A549 (cell line): ENCODE results near the gene FOXE1. TPM values are rescaled to one million over a fixed set of nuclear protein-coding genes. Genes with fewer than 3 reads are reported as not detected.
A peak's percentile ranks its signal among the peaks of the same experiment; 100 is the strongest.

Experiments
- ATAC-seq, 2 experiments: fragments of 200-7000 bp in 1 of 2; fragments of >200 bp in 1 of 2; cut with Nextera tagmentation in 1 of 2; cut with Tn5 transposase in 1 of 2; 3 replicates each; pipeline versions ENCODE4 v1.8.0 to v1.9.1; 2018 to 2020; ENCODE audit warnings: mild to moderate bottlenecking in 1 of 2, moderate library complexity in 1 of 2
- CTCF ChIA-PET: fragments of 300-600 bp; sonication (Branson Sonifier 250); formaldehyde crosslinking; extraction: SDS; loops from one replicate; lab custom pipeline; 2021; ENCODE audit warnings: antibody characterized with exemption, inconsistent platforms; lab: Yijun Ruan, JAX
- POLR2A ChIA-PET: fragments of 350-600 bp; formaldehyde crosslinking; extraction: SDS; loops from one replicate; lab custom pipeline; 2021; ENCODE audit warnings: antibody characterized with exemption, inconsistent platforms; lab: Yijun Ruan, JAX
- DNase-seq, 2 experiments: peaks; one replicate each; pipeline versions ENCODE4 v3.0.0 to v3.0.0-alpha.2; 2011 to 2016; ENCODE audit warnings: low read depth in 1 of 2, low spot score in 1 of 2
- FAIRE-seq: peaks from 2 replicates; lab custom pipeline; 2011; peaks lifted over from hg19 to GRCh38; lab: Jason Lieb, UNC
- H3K27ac ChIP-seq, 2 experiments: fragments of >200 bp; sonication (Bioruptor Twin); formaldehyde crosslinking; 3 replicates each; pipeline ENCODE4 v1.5.1; 2016 to 2017
- H3K4me1 ChIP-seq: fragments of >200 bp; sonication (Bioruptor Twin); formaldehyde crosslinking; 3 replicates; pipeline ENCODE4 v1.6.1; 2016
- H3K4me2 ChIP-seq: fragments of >200 bp; sonication (Bioruptor Twin); formaldehyde crosslinking; 3 replicates; pipeline ENCODE4 v1.6.1; 2016
- H3K4me3 ChIP-seq: fragments of >200 bp; sonication (Bioruptor Twin); formaldehyde crosslinking; 3 replicates; pipeline ENCODE4 v1.5.1; 2016
- H3K9me3 ChIP-seq: fragments of >200 bp; sonication (Bioruptor Twin); formaldehyde crosslinking; 3 replicates; pipeline ENCODE4 v1.6.1; 2016
- BHLHE40 ChIP-seq: IDR thresholded peaks from 2 replicates; pipeline ENCODE4 v1.6.1; 2012; ENCODE audit warnings: low read depth, low read length, inconsistent platforms
- CBX2 ChIP-seq: fragments of 200-600 bp; sonication (generic); IDR thresholded peaks from 2 replicates; pipeline ENCODE4 v1.6.1; 2016; ENCODE audit warnings: low read depth, mild to moderate bottlenecking, borderline replicate concordance
- CEBPB ChIP-seq, 2 experiments: fragments of >200 bp in 1 of 2; sonication (Bioruptor Twin) in 1 of 2; formaldehyde crosslinking in 1 of 2; IDR thresholded peaks; 2 replicates each; pipeline ENCODE4 v1.6.1; 2012 to 2016
- CTCF ChIP-seq: fragments of >200 bp; sonication (Bioruptor Twin); formaldehyde crosslinking; IDR thresholded peaks from 3 replicates; pipeline ENCODE4 v1.5.1; 2016
- EHF ChIP-seq: fragments of 250-450 bp; sonication (Bioruptor Pico); IDR thresholded peaks from 2 replicates; pipeline ENCODE4 v1.5.0; 2020; ENCODE audit warnings: mild to moderate bottlenecking
- EHMT2 ChIP-seq: fragments of 200-600 bp; sonication (generic); IDR thresholded peaks from 2 replicates; pipeline ENCODE4 v1.6.1; 2016; ENCODE audit warnings: antibody characterized with exemption, low read depth, mild to moderate bottlenecking, moderate library complexity
- EP300 ChIP-seq, 2 experiments: fragments of >200 bp; sonication (Bioruptor Twin); formaldehyde crosslinking; IDR thresholded peaks; 2 replicates in 1 of 2; 3 replicates in 1 of 2; pipeline ENCODE4 v1.6.1; 2016 to 2017
- FOXS1 ChIP-seq: fragments of 250-450 bp; sonication (Bioruptor Pico); IDR thresholded peaks from 2 replicates; pipeline ENCODE4 v1.5.0; 2020; ENCODE audit warnings: mild to moderate bottlenecking, moderate library complexity
- HES2 ChIP-seq: fragments of >200 bp; sonication (Bioruptor Twin); formaldehyde crosslinking; IDR thresholded peaks from 2 replicates; pipeline ENCODE4 v1.6.1; 2016
- JUNB ChIP-seq: fragments of >200 bp; sonication (Bioruptor Twin); formaldehyde crosslinking; IDR thresholded peaks from 2 replicates; pipeline ENCODE4 v1.6.1; 2016
- MAX ChIP-seq: IDR thresholded peaks from 2 replicates; pipeline ENCODE4 v1.6.1; 2012
- NPAS2 ChIP-seq: fragments of 250-450 bp; sonication (Bioruptor Pico); IDR thresholded peaks from 2 replicates; pipeline ENCODE4 v1.8.0; 2022; ENCODE audit warnings: mild to moderate bottlenecking, moderate library complexity, borderline replicate concordance
- NR3C1 ChIP-seq: fragments of >200 bp; sonication (Bioruptor Twin); formaldehyde crosslinking; IDR thresholded peaks from 3 replicates; pipeline ENCODE4 v1.6.1; 2017
- POLR2A ChIP-seq: IDR thresholded peaks from 2 replicates; pipeline ENCODE4 v1.6.1; 2012; ENCODE audit warnings: mild to moderate bottlenecking, low read length
- POLR2AphosphoS2 ChIP-seq: conservative IDR thresholded peaks from 2 replicates; pipeline ENCODE4 v1.6.1; 2012; ENCODE audit warnings: low read length, improper control_type of control experiment, inconsistent platforms
- RAD21 ChIP-seq, 2 experiments: fragments of >200 bp in 1 of 2; sonication (Bioruptor Twin) in 1 of 2; formaldehyde crosslinking in 1 of 2; IDR thresholded peaks in 1 of 2; conservative IDR thresholded peaks in 1 of 2; 2 replicates in 1 of 2; 3 replicates in 1 of 2; pipeline ENCODE4 v1.6.1; 2012 to 2018; ENCODE audit warnings: inconsistent platforms in 1 of 2
- RFX5 ChIP-seq: fragments of 450-650 bp; IDR thresholded peaks from 2 replicates; pipeline ENCODE4 v1.7.1; 2014; ENCODE audit warnings: antibody characterized with exemption, mild to moderate bottlenecking, moderate library complexity
- RNF2 ChIP-seq: fragments of 200-600 bp; sonication (generic); IDR thresholded peaks from 2 replicates; pipeline ENCODE4 v1.6.1; 2016; ENCODE audit warnings: low read depth, mild to moderate bottlenecking, antibody characterized with exemption, moderate library complexity, borderline replicate concordance
- TFCP2L1 ChIP-seq: fragments of 250-450 bp; sonication (Bioruptor Pico); IDR thresholded peaks from 2 replicates; pipeline ENCODE4 v1.5.0; 2021; ENCODE audit warnings: mild to moderate bottlenecking
- TP53 ChIP-seq: fragments of 250-450 bp; sonication (Bioruptor Pico); IDR thresholded peaks from 2 replicates; pipeline ENCODE4 v1.5.0; 2021; ENCODE audit warnings: mild to moderate bottlenecking, moderate library complexity
- WGBS: methylation state at CpG from one replicate; pipeline ENCODE4 v1.1.6; 2017; ENCODE audit errors: missing lambda C conversion rate; 5-methylcytosine and 5-hydroxymethylcytosine counted together
- polyA plus RNA-seq, 4 experiments: library from polyadenylated mRNA; depleted of rRNA in 3 of 4; stranded (reverse); fragments of >200 nt; fragmentation: RNase III in 1 of 4; extraction: RNeasy Plus Mini Kit Qiagen cat#74134 plus additional on column Dnase treatment in 1 of 4; gene quantifications; 2 replicates in 3 of 4; 3 replicates in 1 of 4; pipeline ENCODE4 v1.2.3, GENCODE V29; 2011 to 2017
- TF ChIP-seq, protein P1 (sequence below): IDR thresholded peaks from 2 replicates; pipeline ENCODE4 v1.6.1; 2012; ENCODE audit warnings: low read depth, borderline replicate concordance
- TF ChIP-seq, protein P2 (sequence below): IDR thresholded peaks from 2 replicates; pipeline ENCODE4 v1.6.1; 2012
- TF ChIP-seq, protein P3 (sequence below): fragments of 250-450 bp; sonication (Bioruptor Pico); IDR thresholded peaks from 2 replicates; pipeline ENCODE4 v1.5.0; 2020; ENCODE audit warnings: low read depth, mild to moderate bottlenecking, moderate library complexity
- TF ChIP-seq, protein P4 (sequence below): fragments of 200-600 bp; sonication (generic); IDR thresholded peaks from 2 replicates; pipeline ENCODE4 v1.6.1; 2016; ENCODE audit warnings: antibody characterized with exemption, mild to moderate bottlenecking, moderate library complexity

The FOXE1 gene
- polyA plus RNA-seq, 2 of the 4 experiments (the other 2 are of a cell fraction), result 5.5 to 6.3 TPM

DNA sequence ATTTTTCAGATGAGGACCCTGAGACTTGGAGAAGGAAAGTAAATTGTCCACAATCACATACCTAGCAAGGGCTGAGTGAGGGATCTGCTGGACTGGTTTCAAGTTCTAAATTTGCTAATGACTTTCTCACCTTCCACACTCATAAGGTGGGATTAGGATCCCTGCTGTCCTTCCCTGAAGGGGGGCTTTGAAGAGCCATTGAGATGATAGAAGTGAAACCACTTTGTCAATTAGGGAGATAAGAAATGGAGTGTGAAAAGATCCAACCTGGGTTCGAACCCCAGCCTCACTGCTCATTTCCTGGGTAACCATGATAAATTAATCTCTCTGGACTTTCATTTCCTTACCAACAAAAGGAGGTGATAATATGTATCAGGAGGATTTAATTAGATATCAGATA lies 32.7 kb upstream of the FOXE1 start:
- CTCF ChIA-PET, result interaction anchor here (0.7 to 1.9 kb wide), 4 partner anchors 11 to 80 kb away, joined by 3 to 5 read pairs (median 4); no protein-coding TSS in a partner anchor
- TF ChIP-seq, protein P1, sequence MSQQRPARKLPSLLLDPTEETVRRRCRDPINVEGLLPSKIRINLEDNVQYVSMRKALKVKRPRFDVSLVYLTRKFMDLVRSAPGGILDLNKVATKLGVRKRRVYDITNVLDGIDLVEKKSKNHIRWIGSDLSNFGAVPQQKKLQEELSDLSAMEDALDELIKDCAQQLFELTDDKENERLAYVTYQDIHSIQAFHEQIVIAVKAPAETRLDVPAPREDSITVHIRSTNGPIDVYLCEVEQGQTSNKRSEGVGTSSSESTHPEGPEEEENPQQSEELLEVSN, result no peak
- TF ChIP-seq CEBPB (IDR thresholded peaks at IDR 0.05) (no peak), CBX2 (no peak), BHLHE40 (no peak), POLR2AphosphoS2 (no peak)
- TF ChIP-seq, all 56 proteins: peak for 0
- WGBS, result 46% methylated on average over 1 of the region's 1 CpG
- no peak overlapping the region for H3K4me2 ChIP-seq
- no peak for DNase-seq
- no peak overlapping the region for H3K4me3 ChIP-seq
- H3K9me3 ChIP-seq, result peaks cover 3% of the 10 kb centered on the region; the same call in 1 of the 3 replicates
- POLR2A ChIA-PET, result no interaction called here
- no peak for FAIRE-seq
- ATAC-seq, result no peak
- no peak overlapping the region for H3K27ac ChIP-seq
- H3K4me1 ChIP-seq, result no peaks in the 10 kb centered on the region

DNA sequence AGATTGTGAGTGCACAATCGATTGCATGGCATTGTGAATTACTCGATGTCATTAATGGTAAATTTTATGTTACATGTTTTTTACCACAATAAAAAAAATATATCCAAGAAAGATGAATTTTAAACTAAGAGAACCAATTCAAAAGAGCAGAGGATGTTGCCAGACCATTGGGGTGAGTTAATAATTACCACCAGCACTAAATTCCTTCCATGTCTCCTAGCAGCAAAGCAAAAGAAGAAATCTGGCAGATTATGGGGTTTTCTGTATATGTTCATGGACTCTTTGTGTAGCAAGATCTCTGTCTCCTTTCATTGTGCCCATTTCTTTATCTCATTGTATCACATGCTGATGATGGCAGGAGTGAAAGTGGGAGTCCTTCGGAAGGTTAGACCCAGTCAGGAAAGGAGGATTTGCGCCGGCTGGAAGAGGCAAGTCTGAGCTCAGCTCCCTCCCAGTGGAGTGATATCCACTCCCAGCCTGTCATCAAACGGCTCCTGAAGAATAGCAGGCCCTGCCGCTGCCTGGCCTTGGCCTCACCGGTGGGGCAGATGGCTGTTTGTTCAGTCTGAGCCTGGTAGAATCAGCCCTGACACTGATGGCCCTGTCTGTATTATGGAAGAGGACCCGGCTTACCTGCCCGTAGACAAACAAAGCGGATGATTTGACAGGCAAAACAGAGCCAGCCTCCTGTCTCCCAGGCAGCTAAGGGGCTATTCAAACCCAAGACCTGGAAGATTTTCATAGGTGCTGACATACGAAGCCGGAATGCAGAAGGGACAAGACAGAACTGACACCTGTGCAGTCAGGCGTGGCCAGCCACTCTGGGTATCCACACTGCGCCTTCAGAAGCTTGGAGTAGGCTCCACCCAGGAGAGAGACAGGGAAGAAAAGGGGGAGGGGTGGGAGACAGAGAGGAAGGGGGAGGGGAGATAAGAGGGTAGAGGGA lies 21.9 kb upstream of the FOXE1 start:
- ChIA-PET POLR2A (no interaction called here), CTCF (interaction anchor here (0.9 to 1.4 kb wide), 3 partner anchors 10 to 70 kb away, joined by 3 to 4 read pairs (median 3); no protein-coding TSS in a partner anchor)
- no peak overlapping the region for H3K4me3 ChIP-seq
- FAIRE-seq (no peak), ATAC-seq (peak in 1 of 2 experiments; percentile 30; a peak in 2 of 6 replicates), DNase-seq (no peak)
- H3K4me1 ChIP-seq, result peaks cover 5% of the 10 kb centered on the region; the same call in 1 of the 3 replicates
- no peak overlapping the region for H3K27ac ChIP-seq
- H3K9me3 ChIP-seq, result no peaks in the 10 kb centered on the region
- TF ChIP-seq, protein P1, result no peak
- TF ChIP-seq EHF, result no peak
- no peak for TF ChIP-seq CTCF
- no peak for TF ChIP-seq FOXS1 (CRISPR knock-in tag)
- TF ChIP-seq TFCP2L1, result no peak
- TF ChIP-seq MAX, result no peak
- TF ChIP-seq NPAS2 (CRISPR knock-in tag), result no peak
- TF ChIP-seq, protein P2, sequence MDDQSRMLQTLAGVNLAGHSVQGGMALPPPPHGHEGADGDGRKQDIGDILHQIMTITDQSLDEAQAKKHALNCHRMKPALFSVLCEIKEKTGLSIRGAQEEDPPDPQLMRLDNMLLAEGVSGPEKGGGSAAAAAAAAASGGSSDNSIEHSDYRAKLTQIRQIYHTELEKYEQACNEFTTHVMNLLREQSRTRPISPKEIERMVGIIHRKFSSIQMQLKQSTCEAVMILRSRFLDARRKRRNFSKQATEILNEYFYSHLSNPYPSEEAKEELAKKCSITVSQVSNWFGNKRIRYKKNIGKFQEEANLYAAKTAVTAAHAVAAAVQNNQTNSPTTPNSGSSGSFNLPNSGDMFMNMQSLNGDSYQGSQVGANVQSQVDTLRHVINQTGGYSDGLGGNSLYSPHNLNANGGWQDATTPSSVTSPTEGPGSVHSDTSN, result no peak
- TF ChIP-seq, protein P3, sequence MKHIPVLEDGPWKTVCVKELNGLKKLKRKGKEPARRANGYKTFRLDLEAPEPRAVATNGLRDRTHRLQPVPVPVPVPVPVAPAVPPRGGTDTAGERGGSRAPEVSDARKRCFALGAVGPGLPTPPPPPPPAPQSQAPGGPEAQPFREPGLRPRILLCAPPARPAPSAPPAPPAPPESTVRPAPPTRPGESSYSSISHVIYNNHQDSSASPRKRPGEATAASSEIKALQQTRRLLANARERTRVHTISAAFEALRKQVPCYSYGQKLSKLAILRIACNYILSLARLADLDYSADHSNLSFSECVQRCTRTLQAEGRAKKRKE (CRISPR knock-in tag), result no peak
- TF ChIP-seq NR3C1, result no peak
- TF ChIP-seq, protein P4, sequence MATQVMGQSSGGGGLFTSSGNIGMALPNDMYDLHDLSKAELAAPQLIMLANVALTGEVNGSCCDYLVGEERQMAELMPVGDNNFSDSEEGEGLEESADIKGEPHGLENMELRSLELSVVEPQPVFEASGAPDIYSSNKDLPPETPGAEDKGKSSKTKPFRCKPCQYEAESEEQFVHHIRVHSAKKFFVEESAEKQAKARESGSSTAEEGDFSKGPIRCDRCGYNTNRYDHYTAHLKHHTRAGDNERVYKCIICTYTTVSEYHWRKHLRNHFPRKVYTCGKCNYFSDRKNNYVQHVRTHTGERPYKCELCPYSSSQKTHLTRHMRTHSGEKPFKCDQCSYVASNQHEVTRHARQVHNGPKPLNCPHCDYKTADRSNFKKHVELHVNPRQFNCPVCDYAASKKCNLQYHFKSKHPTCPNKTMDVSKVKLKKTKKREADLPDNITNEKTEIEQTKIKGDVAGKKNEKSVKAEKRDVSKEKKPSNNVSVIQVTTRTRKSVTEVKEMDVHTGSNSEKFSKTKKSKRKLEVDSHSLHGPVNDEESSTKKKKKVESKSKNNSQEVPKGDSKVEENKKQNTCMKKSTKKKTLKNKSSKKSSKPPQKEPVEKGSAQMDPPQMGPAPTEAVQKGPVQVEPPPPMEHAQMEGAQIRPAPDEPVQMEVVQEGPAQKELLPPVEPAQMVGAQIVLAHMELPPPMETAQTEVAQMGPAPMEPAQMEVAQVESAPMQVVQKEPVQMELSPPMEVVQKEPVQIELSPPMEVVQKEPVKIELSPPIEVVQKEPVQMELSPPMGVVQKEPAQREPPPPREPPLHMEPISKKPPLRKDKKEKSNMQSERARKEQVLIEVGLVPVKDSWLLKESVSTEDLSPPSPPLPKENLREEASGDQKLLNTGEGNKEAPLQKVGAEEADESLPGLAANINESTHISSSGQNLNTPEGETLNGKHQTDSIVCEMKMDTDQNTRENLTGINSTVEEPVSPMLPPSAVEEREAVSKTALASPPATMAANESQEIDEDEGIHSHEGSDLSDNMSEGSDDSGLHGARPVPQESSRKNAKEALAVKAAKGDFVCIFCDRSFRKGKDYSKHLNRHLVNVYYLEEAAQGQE, result no peak
- TF ChIP-seq HES2, result no peak
- TF ChIP-seq RAD21 (conservative IDR thresholded peaks at IDR 0.05 in 1 of 2, IDR thresholded peaks at IDR 0.05 in 1 of 2), result no peak
- TF ChIP-seq TP53, result no peak
- TF ChIP-seq RFX5, result no peak
- TF ChIP-seq EHMT2, result no peak
- TF ChIP-seq RNF2, result no peak
- TF ChIP-seq POLR2A, result no peak
- no peak for TF ChIP-seq EP300 (IDR thresholded peaks at IDR 0.05)
- no peak for TF ChIP-seq JUNB
- 74% methylated on average over 15 of the region's 15 CpGs for WGBS
- no peak overlapping the region for H3K4me2 ChIP-seq
